ENCODE measurements around the gene PALMD.

PALMD gene

GRCh38 chr1:99696616-99697015, 50.7 kb downstream of the PALMD start:
- no peak for DNase-seq (ENCODE audit: low spot score)

DNA sequence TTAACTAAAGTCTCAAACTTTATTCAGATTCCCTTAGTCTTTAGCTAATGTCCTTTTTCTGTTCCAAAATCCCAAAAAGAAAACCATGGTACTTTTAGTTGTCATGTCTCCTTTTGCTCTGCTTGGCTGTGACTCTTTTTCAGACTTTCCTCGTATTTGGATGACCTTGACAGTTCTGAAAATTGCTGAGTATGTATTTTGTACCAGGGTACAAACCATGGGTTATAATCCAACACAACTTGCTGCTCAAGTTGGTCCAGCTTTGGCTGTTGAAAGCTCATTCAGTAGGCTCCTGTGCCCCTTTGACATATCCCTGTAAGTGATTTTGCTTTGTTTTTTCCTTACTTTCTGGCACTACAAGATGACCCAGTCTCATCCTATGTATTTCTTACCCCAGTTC, 51.7 kb downstream of the PALMD start:
- DNase-seq (ENCODE audit: low spot score) = no peak

DNA sequence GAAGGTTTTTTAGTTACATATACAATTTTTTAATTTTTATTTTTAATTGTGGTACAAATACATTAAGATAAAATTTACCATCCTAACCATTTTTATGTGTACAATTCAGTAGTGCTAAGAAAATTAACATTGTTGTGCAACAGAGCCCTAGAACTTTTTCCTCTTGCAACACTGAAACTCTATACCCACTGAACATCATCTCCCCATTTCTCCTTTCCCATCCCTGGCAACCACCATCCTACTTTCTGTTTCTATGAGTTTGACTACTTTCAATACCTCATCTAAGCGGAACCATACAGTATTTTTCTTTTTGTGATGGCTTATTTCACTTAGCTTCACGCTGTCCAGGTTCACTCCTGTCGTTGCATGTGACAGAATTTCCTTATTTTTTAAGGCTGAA, 54.1 kb downstream of the PALMD start:
- DNase-seq (ENCODE audit: low spot score) = no peak

- DNase-seq (ENCODE audit: low spot score) = no peak
Measured at GRCh38 chr1:99702221-99702620, 56.3 kb downstream of the PALMD start.

DNA sequence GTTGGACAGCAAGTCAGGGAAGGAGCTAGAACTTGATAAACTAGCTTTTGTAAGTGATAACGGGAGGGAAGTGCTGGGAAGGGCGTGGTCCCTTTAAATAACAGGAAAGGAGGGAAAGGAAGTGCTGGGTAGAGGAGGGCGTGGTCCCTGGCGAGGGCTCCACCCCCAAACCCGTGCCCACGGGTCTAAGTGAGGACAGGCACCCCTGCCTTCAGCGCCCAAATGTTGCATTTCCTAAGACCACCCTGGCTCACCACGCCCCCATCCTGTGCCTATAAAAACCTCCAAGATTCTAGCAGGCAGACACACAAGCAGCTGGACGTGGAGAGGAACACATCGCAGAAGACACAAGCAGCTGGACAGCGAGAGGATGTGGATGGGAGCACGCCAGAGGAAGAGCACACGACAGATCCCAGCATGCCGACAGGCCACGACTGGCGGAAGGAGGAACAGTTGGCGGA, 58.5 kb downstream of the PALMD start:
- DNase-seq (ENCODE audit: low spot score) = no peak

GRCh38 chr1:99705385-99705784, 59.5 kb downstream of the PALMD start:
- DNase-seq (ENCODE audit: low spot score) = no peak

- DNase-seq (ENCODE audit: low spot score) = peak; percentile 58
Measured at GRCh38 chr1:99707535-99708142, 61.7 kb downstream of the PALMD start.

- DNase-seq (ENCODE audit: low spot score) = no peak
Measured at GRCh38 chr1:99710994-99711393, 65.1 kb downstream of the PALMD start.

DNA sequence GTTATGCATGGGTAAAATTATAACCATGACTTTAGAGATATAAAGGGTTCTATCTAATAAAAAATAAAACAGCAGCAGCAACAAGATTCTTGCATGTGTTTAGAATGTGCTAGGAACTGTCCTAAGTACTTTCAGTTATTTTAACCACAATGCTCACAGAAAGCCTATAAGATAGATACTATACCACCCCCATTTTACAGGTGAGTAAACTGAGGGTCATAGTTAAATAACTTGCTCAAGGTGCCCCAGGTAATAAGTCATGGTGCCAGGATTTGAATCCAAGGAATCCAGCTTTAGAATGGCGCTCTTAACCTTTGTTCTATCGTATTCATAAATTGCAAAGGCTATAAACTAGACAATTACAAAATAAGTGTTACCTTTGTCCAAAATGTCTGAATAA, 67.1 kb downstream of the PALMD start:
- no peak for DNase-seq (ENCODE audit: low spot score)

- DNase-seq (ENCODE audit: low spot score) = no peak
Measured at GRCh38 chr1:99717005-99717404, 71.1 kb downstream of the PALMD start.

- DNase-seq (ENCODE audit: low spot score) = no peak
Measured at GRCh38 chr1:99723251-99723650, 77.3 kb downstream of the PALMD start.

- DNase-seq (ENCODE audit: low spot score) = no peak
Measured at GRCh38 chr1:99725996-99726395, 80.1 kb downstream of the PALMD start.

GRCh38 chr1:99726407-99726806, 80.5 kb downstream of the PALMD start:
- DNase-seq (ENCODE audit: low spot score) = no peak

GRCh38 chr1:99726818-99727217, 80.9 kb downstream of the PALMD start:
- no peak for DNase-seq (ENCODE audit: low spot score)

DNA sequence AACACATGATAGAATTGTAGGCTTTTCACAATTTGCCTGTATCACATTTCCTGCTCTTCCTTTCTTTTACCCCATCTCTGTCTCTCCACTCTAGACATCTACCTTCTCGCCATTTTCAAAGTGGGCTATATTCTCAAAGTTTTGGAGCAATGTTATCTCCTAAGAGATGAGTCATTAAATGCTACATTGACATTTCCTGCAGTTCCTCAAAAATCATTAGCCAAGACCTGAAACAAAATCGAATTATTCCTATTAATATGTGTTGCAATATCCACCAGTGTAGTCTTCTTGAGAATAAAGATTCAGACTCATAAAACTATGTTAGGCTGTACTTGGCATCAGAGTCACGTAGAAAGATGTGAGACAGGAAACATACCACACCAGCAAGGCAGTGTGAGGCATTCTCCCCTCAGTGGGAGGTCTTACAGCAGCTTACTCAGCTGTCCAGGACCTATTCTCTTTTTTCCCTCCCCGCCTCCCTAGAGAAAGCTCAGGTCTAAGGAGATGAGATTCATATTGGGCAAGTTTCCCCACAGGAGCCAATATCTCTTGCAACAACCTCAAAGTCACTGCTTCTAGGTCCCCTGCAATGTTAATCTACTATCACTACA, 81.8 kb downstream of the PALMD start:
- DNase-seq (ENCODE audit: low spot score) = no peak

GRCh38 chr1:99728494-99729235, 82.8 kb downstream of the PALMD start:
- peak; percentile 15 for DNase-seq (ENCODE audit: low spot score)

DNA sequence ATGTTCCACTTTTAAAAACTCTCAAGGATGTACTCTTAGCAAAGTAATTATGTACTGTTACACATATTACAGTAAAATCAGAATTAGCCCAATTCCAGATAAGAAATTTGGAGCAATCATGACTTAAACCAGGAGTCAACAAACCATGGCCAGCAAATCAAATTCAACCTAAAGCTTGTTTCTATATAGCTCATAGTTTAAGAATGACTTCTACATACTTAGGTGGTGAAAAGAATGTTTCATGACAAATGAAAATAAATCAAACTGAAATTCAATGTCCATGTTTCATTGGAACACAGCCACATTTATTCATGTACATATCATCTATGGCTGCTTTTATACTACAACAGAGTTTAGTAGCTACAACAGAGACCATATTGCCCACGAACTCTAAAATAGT, 85.5 kb downstream of the PALMD start:
- DNase-seq (ENCODE audit: low spot score) = no peak

GRCh38 chr1:99735852-99736251, 89.9 kb downstream of the PALMD start:
- DNase-seq (ENCODE audit: low spot score) = no peak

DNA sequence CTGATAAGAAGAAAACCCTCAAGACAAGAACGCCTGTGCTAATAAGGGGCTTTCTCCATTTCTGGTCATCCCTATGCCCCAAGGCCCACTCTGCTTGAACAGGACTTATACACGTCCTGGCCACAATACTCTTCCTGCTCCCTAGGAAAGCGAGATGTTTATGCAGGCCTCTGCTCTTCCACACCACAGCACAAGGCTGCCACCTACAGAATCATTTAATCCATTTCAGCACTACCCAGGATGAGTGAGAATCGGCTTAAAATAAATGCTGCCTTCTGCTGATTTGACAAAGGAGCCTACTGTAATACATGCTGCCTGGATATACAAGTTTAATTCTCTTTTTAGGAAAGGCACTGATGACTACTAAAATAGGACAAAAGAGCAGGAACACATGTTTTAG, 91.1 kb downstream of the PALMD start:
- peak; percentile 64 for DNase-seq (ENCODE audit: low spot score)

DNA sequence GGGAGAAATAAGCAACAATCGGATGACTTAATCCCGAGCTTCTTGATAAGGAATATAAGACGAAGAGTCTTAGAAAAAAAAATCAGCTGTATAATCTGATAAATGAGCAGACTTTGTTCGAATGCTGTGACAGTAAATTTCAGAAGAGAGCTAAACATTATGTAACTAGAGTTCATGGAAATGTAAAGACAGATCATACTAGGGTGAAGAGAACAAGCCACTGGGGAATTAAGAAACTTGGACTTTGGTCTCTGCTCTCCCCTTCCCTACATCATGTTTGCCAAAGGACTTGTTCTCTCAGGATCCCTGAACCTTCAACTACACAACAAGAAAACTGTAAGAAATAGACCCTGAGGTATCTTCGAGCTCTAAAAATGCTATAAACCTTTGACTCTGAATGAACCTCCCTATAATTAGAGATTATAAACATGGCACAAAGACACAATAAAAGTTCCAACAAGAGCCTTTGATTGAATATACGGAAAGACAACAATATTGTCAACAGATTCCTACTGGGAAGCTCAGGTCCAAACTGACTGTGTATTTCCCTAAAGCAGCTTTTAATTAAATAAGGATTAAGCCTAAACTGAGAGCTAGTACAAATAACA, 93.0 kb downstream of the PALMD start:
- no peak for DNase-seq (ENCODE audit: low spot score)

GRCh38 chr1:99740141-99740540, 94.2 kb downstream of the PALMD start:
- DNase-seq (ENCODE audit: low spot score) = no peak
